Left renal pelvis (tissue), 4 donors: ENCODE results near the gene SRSF12. TPM values are rescaled to one million over a fixed set of nuclear protein-coding genes. Genes with fewer than 3 reads are reported as not detected.

Experiments used
- DNase-seq, 4 donors: peaks; one replicate each; pipeline ENCODE4 v3.0.0-alpha.2; 2013; ENCODE audit warnings: low read depth in 4 of 4, low spot score in 3 of 4
- polyA plus RNA-seq, 4 donors: library from polyadenylated mRNA; unstranded; fragments of 120-200 nt; gene quantifications; one replicate each; pipeline ENCODE4 v1.2.1, GENCODE V29; 2013; ENCODE audit not compliant: insufficient read length in 4 of 4

The SRSF12 gene
- 10 to 100 TPM in 3 of 4 donors, 1 to 10 TPM in 1; 7.7 to 19.4 (median 15.0) TPM for polyA plus RNA-seq

DNA sequence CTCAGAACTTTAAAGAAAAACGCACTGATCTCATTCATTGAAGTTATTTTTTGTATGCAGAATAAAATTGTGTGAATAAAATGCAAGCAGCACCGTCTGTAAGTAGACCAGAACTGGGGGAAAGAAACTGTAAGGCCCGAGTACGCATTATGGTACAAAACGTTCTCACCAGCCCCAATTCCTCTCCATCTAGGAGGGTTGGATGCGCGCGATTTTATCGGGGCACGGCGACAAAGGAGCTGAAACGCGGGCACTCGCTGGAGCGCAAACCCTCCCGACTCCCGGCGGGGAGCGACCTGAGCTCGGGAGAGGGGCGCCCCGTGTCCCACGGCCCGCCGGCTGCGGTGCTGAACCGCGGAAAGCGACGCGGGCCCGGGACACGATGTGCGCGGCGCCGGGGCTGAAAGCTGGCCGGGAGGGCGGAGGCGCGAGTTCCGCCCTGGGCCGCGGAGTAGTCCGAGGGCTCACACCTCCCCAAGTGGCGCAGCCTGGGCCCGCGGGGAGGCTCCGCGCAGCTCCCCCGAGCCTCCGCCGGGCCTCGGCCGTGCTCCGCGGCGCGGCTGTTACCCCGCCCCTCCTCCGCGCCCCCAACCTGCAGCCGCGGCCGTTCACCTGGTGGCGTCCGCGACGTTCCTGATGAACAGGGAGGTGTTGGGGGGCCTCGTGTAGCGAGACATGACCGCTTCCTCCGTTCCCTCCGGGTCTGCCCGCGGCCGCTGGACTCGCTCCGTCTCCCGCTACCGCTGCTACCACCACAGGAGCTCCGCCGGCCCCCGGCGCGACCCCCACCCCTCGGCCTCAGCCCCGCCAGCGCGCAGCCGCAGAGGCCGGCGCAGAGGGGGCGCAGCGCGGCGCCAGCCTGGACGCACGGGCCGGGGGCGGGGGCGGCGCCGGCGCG, at the start of gene SRSF12:
Gene SRSF12, minus strand, starts transcription at position 861 of the 898 bp plus-strand sequence. Its CDS starts 184 bp downstream, at position 677.
- peak in 1 of 4 donors; percentile 51 for DNase-seq

DNA sequence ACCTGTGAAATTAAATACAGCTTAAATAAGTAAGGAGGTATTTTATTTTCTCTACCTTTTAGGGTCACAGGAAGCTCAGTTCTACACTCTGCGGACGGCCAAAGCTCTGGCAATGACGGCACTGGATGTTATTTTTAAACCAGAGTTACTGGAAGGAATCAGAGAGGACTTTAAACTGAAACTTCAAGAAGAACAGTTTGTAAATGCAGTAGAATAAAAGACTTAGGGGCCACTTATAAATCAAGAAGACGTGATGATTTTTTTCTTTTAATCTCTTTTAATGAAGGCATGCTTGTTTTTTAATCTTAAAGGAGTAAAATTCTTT, 44.1 kb upstream of the SRSF12 start:
- no peak for DNase-seq

DNA sequence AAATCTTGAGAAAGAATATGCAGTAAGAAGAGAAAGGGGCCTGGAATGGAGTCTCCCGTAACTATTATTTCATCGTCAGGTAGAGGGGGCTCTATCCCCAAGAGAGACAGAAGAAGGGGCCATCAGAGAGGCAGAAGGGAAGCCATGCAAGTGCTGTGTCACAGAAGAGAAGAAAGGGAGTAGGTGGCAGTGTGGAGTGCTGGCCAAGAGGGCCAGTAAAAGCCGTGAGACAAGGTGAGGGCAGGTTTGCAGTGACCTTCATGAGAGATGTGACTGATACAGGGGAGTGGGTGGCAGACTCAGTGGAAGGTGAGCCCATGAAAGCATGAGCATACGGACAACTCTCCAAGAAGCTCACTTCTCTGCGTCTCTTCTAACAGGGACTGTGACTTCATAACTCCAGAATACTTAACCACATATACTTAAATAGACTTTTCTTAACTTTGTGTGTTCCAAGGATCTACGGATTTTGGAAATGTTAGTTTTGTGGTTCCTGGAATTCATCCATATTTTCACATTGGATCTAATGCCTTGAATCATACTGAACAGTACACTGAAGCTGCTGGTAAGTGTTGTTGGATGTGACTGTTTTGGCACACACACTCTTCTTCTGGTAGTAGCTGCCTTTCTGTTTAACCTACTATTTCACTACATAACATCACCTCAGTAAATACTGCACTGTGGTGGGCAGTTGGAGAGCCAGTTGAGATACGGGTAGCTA, 43.6 kb upstream of the SRSF12 start:
- no peak for DNase-seq

DNA sequence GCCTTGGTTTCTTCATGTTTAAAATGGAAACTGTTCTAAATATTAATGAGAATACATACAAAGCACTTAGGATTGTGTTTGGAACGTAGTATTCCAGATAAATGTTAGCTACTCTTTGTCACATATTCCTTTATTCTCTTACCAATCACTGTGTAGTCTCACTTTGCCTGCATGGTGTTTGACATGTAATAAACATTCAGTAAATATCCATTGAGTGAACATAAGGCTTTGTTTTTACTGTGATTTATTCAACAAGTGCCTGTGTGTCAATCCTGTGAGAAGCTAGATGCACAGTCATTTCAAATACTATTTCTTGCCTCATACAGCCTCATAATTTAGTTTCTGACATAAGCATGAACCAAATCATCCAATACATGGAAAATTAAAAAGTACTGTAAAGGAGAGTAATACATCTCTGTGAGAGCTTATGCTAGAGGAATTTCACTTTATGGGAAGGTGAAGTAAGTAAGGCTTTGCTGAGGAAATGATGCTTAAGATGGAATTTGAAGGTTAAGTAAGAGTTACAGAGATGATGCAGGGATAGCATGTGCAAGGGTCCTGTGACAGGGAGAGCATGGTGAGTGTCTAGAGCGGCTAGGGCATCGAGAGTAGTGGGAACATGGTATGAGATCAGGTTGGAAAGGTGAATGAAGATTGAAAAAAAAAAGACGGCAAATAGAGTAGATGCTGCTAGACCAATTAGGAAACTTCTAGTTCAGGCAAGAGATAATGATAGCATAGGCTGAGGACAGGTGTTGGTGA, 42.6 kb upstream of the SRSF12 start:
- DNase-seq = no peak

DNA sequence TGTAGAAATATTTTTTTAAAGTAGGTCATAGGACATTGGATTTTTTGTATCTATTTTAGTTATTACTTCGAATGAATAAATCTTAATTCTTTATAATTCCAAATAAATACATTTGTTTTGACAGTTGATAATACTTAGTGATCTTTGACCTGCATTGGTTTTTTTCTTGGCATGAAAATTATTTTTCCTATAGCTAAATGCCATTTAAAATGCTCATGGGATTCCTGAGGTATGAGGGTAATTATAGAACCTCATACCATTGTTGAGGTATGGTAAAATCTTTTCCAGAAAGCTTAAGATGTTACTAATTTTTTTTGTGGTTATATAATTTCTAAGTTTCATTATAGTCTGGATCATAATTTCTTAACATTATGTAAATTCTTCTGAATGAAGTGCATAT, 36.3 kb upstream of the SRSF12 start:
- no peak for DNase-seq

DNA sequence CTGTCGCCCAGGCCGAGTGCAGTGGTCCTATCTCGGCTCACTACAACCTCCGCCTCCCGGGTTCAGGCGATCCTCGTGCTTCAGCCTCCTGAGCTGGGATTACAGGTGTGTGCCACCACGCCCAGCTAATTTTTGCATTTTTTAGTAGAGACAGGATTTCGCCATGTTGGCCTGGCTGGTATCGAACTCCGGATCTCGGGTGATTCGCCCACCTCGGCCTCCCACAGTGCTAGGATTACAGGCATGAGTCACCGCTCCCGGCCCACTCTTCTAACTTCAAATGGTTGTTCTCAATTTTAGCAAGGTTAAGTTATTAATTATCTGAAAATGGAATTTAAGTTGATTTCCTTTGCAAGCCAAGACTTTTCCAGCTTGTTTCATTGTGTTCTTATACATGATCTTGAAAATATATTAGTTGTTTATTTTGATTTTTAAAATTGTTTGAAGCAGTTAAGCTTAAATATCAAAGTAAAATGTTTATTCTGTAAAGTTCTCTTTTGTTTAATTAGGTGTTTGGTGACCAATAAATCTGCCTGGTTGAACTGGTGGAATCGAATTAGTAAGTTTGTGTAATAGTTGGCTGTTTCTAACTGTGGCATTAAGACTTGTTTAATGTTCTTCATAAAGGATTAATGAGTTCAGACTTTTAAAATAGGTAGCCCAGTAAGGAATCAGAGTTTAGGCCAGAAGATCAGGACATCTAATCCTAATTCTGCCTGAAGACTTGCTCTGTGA, 30.3 kb upstream of the SRSF12 start:
- no peak for DNase-seq

DNA sequence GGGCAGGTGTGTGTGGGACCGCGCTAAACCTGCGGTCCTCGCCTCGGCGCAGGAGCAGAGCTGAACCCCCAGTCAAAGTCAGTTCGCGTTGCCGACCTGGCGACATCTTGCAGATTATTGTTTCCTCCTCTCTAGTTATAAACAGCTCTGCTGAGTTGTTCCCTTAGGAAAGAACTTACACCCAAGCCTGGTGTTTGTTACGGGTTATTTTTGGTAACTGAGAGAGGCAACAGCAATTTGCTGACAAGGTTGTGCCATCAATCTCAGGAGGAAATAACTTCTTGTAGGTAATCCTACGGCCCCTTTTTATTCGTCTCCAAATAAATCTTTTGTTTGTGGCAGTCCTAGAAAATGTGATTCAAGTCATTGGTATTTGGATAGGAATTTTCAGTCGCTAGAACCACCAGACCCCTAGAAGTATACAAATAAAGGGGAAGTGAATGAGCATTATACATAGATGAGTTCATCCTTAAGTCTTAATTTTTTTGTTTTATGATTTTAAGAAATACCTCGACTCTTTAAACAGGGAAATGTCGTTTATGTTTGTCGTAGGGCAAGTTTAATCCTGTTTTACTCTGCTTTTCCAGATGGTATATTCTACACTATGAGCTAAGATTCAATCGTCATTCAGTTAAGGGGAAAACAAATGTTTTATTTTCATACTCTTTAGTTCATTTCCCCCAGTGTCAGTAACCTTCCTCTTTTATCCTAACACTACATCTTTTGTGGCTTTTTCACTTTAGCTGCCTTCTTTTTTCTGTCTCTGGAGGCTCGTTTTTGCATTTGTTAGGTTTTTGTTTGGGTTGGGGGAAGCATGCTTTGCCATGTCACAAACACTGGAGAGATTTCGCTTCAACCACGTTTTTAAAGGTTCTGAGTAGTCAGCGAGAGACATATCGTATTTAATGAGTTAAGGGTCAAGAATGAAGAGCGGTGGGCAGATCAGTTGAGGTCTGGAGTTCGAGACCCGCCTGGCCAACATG, 29.1 kb upstream of the SRSF12 start:
- peak in 2 of 4 donors; percentile 36 to 43 for DNase-seq

DNA sequence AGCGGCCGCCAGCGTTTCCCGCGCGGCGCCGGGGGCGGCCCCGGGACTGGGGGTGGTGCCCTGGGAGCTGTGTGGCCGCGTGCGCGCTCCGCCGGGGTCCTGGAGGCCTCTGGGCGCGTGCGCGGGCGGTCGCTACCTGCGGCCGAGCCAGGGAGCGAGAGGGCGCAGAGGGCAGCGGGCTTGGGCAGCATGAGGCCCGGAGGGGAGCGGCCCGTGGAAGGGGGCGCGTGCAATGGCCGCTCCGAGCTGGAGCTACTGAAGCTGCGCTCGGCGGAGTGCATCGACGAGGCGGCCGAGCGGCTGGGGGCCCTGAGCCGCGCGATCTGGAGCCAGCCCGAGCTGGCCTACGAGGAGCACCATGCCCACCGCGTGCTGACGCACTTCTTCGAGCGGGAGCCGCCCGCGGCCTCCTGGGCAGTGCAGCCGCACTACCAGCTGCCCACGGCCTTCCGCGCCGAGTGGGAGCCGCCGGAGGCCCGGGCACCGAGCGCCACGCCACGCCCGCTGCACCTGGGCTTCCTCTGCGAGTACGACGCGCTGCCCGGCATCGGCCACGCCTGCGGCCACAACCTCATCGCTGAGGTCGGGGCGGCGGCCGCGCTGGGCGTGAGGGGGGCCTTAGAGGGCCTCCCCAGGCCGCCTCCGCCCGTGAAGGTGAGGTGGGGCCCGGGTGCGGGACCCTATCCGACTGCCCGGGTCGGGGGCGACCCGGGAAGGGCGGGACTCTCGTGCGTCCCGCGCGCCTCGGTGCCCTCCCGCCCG, 28.3 kb upstream of the SRSF12 start, which contains the start of gene PM20D2:
Gene PM20D2, plus strand, starts transcription at position 100 of the 762 bp plus-strand sequence. Its CDS starts 90 bp downstream, at position 190.
- DNase-seq = peak in 2 of 4 donors; percentile 55 to 56

DNA sequence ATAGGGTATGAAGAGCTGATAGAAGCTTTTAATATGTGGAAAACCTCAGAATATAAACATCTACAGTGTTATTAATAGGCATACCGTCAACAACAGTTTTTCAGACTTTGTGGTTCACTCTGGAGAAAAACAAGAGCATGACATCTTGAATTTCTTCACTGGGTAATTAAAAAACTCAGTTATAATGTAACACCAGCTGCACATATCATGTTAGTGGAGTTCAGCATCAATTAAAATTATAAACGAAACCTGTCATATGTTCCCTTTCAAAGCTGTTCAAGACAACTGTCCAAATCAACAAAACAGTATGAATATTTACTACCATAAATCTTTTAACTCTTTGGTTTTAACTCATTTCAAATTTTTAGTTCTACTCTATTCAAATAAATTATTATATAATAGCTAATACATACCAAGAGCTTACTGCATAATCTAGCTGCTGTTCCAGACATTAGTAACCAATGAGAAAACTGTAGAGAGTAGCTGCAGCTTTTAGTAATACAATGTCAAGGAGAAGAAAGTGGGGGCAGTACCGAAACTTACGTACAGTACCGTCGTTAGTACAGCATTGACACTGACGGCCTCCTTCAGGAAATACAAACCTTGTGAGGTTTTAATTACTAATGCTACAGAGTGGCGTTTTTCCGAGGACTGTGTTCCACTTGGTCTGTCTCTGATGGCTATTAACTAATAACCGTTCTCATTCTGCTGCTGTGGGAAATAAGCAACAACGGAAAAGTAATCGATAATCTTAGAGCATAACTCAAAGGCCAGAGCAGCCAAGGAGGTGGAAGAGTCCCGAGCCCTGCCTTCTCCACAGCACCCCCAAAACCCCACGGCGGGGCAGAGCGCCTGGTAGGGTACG, 27.5 kb upstream of the SRSF12 start:
- peak in 1 of 4 donors; percentile 36 for DNase-seq

DNA sequence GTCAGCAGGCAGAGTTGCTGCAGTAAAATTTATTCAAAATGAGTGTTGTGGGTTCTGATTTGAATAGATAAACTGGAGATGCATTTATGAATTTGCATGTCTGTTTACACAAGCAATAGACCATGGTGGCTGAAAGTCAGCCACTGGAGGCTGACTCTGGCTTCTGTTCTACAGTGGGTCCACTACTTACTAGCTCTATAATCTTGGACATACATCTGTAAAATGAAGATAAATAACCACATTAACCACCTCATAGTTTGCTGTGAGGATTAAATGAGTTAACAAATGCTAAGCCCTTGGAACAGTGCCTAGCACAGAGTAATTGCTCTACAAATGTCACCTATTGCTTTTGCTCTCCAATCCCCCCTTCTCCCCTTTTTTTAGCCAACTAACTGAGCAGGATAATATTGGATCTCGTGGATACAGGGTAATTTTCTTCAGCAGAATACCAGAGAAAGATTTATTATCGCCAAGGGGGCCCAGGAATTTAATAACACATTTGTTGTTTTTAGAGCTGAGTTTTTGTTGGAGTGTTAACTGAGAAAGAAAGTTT, 26.6 kb upstream of the SRSF12 start:
- DNase-seq = no peak

DNA sequence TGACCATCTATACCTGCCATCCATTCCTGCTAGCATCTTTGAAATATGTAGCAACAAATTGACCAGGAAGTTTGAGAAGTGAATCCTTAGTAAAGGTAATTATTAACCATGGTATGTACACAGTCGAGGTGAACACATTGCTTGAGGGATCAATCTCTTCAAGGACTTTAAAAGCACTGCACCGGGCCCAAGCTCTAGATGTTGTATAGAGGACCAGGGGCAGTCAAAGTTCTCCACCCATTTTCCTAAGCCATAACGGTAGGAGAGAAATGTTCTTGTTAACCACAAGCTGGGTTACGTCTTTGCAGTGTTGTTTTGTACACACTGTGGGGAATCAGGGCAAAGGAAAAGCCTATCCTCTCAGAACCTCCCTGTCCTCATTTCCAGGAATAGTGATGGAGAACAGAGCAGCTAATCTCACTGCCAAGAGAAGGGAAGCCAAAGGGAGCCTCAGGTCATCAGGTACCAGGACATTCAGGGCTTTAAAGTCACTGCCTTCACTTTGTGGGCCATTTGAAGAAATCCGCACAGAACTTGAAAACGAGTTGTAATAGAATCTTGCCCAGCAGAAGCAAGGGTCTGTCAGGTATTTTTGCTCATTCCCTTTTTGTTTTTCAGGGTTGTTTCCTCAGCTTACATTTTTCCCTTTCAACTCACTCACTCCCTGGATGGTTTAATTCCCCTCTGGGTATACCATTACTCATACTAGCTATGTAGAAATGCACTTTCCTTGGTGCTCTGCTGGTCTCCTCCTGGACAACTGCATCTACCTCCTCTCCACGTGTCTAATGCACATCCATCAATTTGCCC, 22.7 kb upstream of the SRSF12 start:
- DNase-seq = no peak

DNA sequence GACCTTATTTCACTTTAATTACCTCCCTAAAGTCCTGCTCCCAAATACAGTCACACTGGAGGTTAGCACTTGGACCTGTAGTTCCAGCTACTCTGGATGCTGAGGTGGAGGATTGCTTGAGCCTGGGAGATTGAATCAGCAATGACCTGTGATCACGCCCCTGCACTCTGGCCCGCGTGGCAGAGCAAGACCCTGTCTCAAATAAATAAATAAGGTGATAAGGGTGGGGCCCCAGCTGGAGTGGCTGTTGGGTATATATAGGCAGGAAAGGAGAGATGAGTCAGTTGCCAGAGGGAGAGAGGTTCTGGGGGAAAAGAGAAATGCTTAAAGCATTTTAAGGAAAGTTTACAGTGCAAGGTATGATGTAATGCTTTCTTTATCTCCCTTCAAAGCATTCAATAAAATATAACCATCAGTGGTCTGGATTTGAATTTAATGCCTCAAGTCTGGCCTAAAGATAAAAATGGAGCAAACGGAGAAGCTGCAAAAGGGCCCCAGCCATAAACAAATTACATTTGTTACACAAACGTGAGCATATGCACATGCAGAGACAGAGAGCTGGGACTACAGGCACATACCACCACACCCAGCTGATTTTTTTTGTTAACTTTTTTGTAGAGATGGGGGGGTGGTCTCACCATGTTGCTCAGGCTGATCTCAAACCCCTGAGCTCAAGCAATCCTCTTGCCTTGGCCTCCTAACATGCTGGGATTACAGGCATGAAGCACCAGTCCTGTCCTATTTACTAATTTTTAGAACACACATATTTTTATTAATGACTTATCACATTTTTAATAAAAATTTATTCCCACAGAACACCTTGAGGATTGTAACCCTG, 21.9 kb upstream of the SRSF12 start:
- no peak for DNase-seq

DNA sequence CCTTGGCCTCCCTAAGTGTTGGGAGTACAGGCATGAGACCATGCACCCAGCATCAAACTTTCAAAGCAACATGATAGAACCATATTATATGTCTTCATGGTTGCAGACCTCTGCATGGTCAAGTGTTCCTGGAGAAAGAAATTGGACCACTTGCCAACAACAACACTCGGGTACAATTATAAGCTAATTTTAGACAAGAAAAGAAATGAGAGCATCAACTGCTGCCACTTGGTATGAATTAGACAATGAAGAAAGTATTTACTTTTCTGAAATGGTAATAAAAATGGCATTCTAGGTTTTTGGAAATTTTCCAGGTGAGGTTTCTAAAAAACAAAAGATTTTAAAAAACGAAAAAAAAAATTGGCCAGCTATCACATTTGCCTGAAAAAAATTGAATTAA, 20.3 kb upstream of the SRSF12 start:
- no peak for DNase-seq

DNA sequence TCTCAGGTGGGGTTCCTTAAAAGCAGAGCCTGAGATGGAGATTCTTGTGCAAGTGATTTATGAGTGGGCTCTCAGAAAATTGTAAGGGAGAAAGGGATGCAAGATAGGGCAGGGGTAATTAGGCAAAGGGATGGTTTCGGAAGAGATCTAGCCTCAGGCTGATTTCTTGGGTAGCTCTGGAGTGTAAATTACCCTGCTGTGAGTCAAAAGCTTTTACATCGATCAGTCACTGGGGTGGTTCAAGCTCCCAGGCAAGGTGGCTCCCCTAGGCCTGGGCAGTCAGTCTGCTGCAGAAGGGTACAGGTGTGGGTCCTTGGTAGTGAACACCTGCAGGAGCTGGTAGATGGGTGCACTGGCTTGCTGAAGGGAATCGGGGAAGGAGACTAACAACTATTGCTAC, 16.9 kb upstream of the SRSF12 start:
- DNase-seq = no peak

DNA sequence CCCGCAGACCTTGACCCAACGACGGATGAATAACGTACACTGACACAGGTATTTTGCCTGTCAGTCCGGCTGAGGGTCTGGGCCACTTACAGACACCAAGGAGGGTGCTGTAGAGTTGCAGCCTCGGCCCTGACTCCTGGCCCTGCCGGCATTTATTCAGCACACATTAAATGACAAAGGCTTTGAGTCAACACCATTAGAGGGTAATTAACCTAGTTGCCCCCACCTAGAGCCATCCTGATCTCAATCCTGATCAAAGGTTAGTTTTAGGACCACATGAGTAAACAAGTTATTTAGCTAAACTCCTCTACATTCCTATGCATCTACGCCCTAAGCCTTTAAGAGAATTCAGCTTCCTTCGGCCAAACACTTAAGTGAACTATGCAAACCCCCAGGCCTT, 16.1 kb upstream of the SRSF12 start:
- DNase-seq = no peak
